Activated T-helper 1 cell treated with Interleukin-2 at 50 U/mL for 16 hours (primary cell): ENCODE measurements around the gene OR7C2.

Experiments
- DNase-seq: peaks from one replicate; pipeline ENCODE4 v3.0.0-alpha.2; 2020; ENCODE audit warnings: low read depth

The OR7C2 gene

GRCh38 chr19:14979476-14980255, 38.4 kb downstream of the OR7C2 start, which contains the start of gene SLC1A6:
SLC1A6 (minus strand) TSS chr19:14979864; CDS start chr19:14972910, 6,954 bp downstream.
- no peak for DNase-seq

- DNase-seq = no peak
Measured at GRCh38 chr19:14985133-14985532, 43.8 kb downstream of the OR7C2 start.
